ENCODE results near the gene FAS. TPM values are rescaled to one million over a fixed set of nuclear protein-coding genes. Genes with fewer than 3 reads are reported as not detected.

Gene FAS
- polyA plus RNA-seq, 1 of the 3 experiments (the other 2 are of a cell fraction), result 31.5 TPM

GRCh38 chr10:88974012-88974411 lies 16.6 kb upstream of the FAS start (continued):
- peak; percentile 47; the same call in 1 of the 2 replicates for TF ChIP-seq PBX3 (IDR thresholded peaks at IDR 0.05)
- no peak for TF ChIP-seq POLR2AphosphoS5 (IDR thresholded peaks at IDR 0.05; ENCODE audit: low read depth, low read length)

- peak overlapping the region; percentile 82 for H2AFZ ChIP-seq (ENCODE audit: low read depth)
- H3K4me3 ChIP-seq (ENCODE audit: low read depth in 2 of 2, low read length in 1 of 2), result peak overlapping the region; percentile 40 to 57; a peak in 3 of 4 replicates
- POLR2A ChIA-PET, result no interaction called here
- no peaks in the 10 kb centered on the region for H3K27me3 ChIP-seq (ENCODE audit: insufficient read depth)
- no peak for TF ChIP-seq PBX3 (IDR thresholded peaks at IDR 0.05)
- no peak for TF ChIP-seq RAD21 (IDR thresholded peaks at IDR 0.05; ENCODE audit: low read length)
- TF ChIP-seq FOXM1 (IDR thresholded peaks at IDR 0.05; ENCODE audit: low read depth), result no peak
- TF ChIP-seq FOSL2 (IDR thresholded peaks at IDR 0.05; ENCODE audit: borderline replicate concordance, low read depth), result no peak
- TF ChIP-seq GABPA (IDR thresholded peaks at IDR 0.05; ENCODE audit: low read depth), result no peak
- TF ChIP-seq EP300 (IDR thresholded peaks at IDR 0.05; ENCODE audit: borderline replicate concordance in 1 of 2, low read depth in 1 of 2, low read length in 1 of 2), result no peak
- TF ChIP-seq IRF3 (IDR thresholded peaks at IDR 0.05; ENCODE audit: low read depth, low read length), result no peak
- TF ChIP-seq TAF1 (IDR thresholded peaks at IDR 0.05; ENCODE audit: borderline replicate concordance, low read depth, low read length), result no peak
- TF ChIP-seq CTCF (IDR thresholded peaks at IDR 0.05), result no peak
- no peak for TF ChIP-seq USF1 (IDR thresholded peaks at IDR 0.05; ENCODE audit: borderline replicate concordance, low read depth)
- TF ChIP-seq RFX5 (IDR thresholded peaks at IDR 0.05; ENCODE audit: low read length), result no peak
- no peak for TF ChIP-seq TEAD4 (IDR thresholded peaks at IDR 0.05; ENCODE audit: borderline replicate concordance, insufficient read depth)
- TF ChIP-seq MXI1 (IDR thresholded peaks at IDR 0.05; ENCODE audit: low read depth, low read length), result no peak
- peak overlapping the region; percentile 70 for H3K4me2 ChIP-seq
- H3F3A ChIP-seq (replicated peaks; ENCODE audit: insufficient read depth), result no peaks in the 10 kb centered on the region
- peaks cover 14% of the 10 kb centered on the region; the same call in 1 of the 2 replicates for H3K79me2 ChIP-seq (ENCODE audit: insufficient read depth)
- no peaks in the 10 kb centered on the region for H3K9me3 ChIP-seq
- H3K36me3 ChIP-seq (replicated peaks in 1 of 2; ENCODE audit: control insufficient read depth in 1 of 2, insufficient read depth in 2 of 2, low read length in 1 of 2), result no peaks in the 10 kb centered on the region
- 49% methylated on average over 7 of the region's 7 CpGs for WGBS (ENCODE audit: low lambda C conversion rate)
- CTCF ChIA-PET, result interaction anchor here (1.1 to 1.6 kb wide), 5 partner anchors 9 to 55 kb away, joined by 3 to 4 read pairs (median 3); no protein-coding TSS in a partner anchor
- H3K27ac ChIP-seq (ENCODE audit: low read depth in 2 of 2, low read length in 1 of 2), result peak overlapping the region; percentile 45 to 56; a peak in 3 of 4 replicates
- peaks cover 2 to 5% of the 10 kb centered on the region in 2 experiments; a peak in 2 of 4 replicates for H3K4me1 ChIP-seq (ENCODE audit: control insufficient read depth in 1 of 2, insufficient read depth in 2 of 2, low read depth in 1 of 2, low read length in 1 of 2)
- H4K20me1 ChIP-seq (ENCODE audit: insufficient read depth), result no peaks in the 10 kb centered on the region
- H3K9ac ChIP-seq, result peak overlapping the region; percentile 37
- H3K9me2 ChIP-seq, result no peaks in the 10 kb centered on the region
- no peak for DNase-seq
Observed at GRCh38 chr10:88974446-88975376, 15.9 kb upstream of the FAS start.
